ENCODE data around the gene PLXNA3. TPM values are rescaled to one million over a fixed set of nuclear protein-coding genes. Genes with fewer than 3 reads are reported as not detected.
A peak's percentile ranks its signal among the peaks of the same experiment; 100 is the strongest.

The PLXNA3 gene
- total RNA-seq, 1 donor, result 26.8 TPM

DNA sequence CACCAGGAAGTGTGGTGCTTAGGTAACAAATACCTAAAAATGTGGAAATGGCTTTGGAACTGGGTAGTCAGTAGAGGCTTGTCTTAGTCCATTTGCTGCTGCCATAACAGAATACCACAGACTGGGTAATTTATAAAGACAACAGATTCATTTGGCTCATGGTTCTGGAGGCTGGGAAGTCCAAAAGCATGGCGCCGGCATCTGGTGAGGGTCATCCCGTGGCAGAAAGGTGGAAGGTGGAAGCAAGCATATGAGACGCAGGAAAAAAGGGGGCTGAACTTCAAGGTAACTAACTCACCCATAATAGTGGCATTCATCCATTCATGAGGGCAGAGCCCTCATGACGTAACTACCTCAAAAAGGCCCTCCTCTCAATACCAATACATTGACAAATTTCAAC, 51.4 kb downstream of the PLXNA3 start:
- no peak overlapping the region for H3K4me3 ChIP-seq (ENCODE audit: low read depth, low read length)
- TF ChIP-seq, protein P1, sequence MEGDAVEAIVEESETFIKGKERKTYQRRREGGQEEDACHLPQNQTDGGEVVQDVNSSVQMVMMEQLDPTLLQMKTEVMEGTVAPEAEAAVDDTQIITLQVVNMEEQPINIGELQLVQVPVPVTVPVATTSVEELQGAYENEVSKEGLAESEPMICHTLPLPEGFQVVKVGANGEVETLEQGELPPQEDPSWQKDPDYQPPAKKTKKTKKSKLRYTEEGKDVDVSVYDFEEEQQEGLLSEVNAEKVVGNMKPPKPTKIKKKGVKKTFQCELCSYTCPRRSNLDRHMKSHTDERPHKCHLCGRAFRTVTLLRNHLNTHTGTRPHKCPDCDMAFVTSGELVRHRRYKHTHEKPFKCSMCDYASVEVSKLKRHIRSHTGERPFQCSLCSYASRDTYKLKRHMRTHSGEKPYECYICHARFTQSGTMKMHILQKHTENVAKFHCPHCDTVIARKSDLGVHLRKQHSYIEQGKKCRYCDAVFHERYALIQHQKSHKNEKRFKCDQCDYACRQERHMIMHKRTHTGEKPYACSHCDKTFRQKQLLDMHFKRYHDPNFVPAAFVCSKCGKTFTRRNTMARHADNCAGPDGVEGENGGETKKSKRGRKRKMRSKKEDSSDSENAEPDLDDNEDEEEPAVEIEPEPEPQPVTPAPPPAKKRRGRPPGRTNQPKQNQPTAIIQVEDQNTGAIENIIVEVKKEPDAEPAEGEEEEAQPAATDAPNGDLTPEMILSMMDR (IDR thresholded peaks at IDR 0.05; ENCODE audit: insufficient read depth, low read depth, low read length), result no peak
- no peak for DNase-seq (ENCODE audit: low read depth)

DNA sequence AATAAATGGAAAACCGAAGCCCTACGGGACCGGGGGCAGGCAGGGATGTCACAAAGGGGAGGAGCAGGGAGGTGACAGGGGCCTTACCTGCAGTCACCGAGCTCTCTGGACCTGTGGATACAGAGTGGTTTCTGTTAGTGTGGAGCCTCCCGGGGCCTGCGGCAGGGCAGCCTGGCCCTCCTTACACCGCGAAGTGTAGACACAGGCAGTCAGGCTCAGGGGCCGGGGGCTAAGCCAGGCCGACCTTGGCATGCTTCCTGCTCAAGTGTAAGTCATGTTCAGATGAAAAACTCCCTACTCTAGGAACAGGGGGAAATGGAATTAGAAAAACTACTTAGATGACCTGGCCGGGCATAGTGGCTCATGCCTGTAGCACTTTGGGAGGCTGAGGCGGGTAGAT, 53.7 kb downstream of the PLXNA3 start:
- H3K4me3 ChIP-seq (ENCODE audit: low read depth, low read length), result no peak overlapping the region
- TF ChIP-seq, protein P1 (IDR thresholded peaks at IDR 0.05; ENCODE audit: insufficient read depth, low read depth, low read length), result no peak
- DNase-seq (ENCODE audit: low read depth), result no peak

GRCh38 chrX:154512879-154513553, 54.9 kb downstream of the PLXNA3 start:
- DNase-seq (ENCODE audit: low read depth), result no peak
- no peak overlapping the region for H3K4me3 ChIP-seq (ENCODE audit: low read depth, low read length)
- TF ChIP-seq, protein P1 (IDR thresholded peaks at IDR 0.05; ENCODE audit: insufficient read depth, low read depth, low read length), result no peak

GRCh38 chrX:154513716-154514115, 55.6 kb downstream of the PLXNA3 start:
- no peak overlapping the region for H3K4me3 ChIP-seq (ENCODE audit: low read depth, low read length)
- no peak for DNase-seq (ENCODE audit: low read depth)
- TF ChIP-seq, protein P1 (IDR thresholded peaks at IDR 0.05; ENCODE audit: insufficient read depth, low read depth, low read length), result no peak

- H3K4me3 ChIP-seq (ENCODE audit: low read depth, low read length), result peak overlapping the region; percentile 73
- peak; percentile 47 for DNase-seq (ENCODE audit: low read depth)
- TF ChIP-seq, protein P1 (IDR thresholded peaks at IDR 0.05; ENCODE audit: insufficient read depth, low read depth, low read length), result no peak
Measured at GRCh38 chrX:154515090-154515965, 57.2 kb downstream of the PLXNA3 start.

DNA sequence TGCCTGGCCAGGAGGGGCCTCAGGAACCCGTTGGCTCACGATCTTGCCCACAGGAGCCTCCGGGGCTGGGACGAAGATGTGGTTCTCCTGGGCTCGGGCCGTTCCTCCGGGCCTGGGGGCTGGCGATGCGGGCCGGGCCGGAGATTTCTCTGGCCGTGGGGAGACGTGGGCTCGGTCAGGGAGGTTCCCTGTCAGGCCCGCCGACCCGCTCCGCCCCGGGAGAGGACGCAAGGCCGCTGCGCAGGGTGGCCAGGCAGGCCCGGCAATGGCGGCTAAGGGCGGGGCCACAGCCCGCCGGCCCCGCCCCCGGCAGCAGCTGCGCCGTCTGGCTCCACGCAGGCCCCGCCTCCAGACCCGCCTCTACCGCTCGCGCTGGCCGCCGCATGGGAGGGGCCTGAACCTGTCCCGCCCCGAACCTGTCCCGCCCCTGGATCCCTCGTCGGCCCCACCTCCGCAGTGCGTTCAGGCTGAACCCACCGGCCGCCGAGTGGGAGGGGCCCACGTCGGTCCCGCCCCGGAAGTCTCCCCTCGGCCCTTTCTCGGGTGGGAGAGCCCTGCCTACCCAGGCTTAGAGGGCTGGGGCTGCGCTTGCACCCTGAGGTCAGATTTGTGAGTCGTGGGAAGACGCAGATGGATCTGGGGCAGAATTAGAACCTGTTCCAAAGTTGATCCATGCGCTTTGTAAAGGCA, 58.0 kb downstream of the PLXNA3 start, which contains the start of gene FAM3A:
TSS of gene FAM3A (minus strand) at position 267 of the 690 bp plus-strand sequence. CDS start 460 bp downstream, outside the sequence.
- no peak for DNase-seq (ENCODE audit: low read depth)
- TF ChIP-seq, protein P1 (IDR thresholded peaks at IDR 0.05; ENCODE audit: insufficient read depth, low read depth, low read length), result no peak
- peak within 1 kb of the TSS; percentile 73 for H3K4me3 ChIP-seq (ENCODE audit: low read depth, low read length)

Data from fibroblast of villous mesenchyme (primary cell).